EH (cell line): ENCODE results near the gene GPR142.
"Not testable (repeated sequence)": the region's sequence is repeated elsewhere in the genome, so short reads cannot be mapped to it uniquely, and the experiment has no call there.

Experiments
- DNase-seq: peaks from one replicate; pipeline ENCODE4 v3.0.0-alpha.2; 2015; ENCODE audit warnings: low read depth

GPR142 gene

DNA sequence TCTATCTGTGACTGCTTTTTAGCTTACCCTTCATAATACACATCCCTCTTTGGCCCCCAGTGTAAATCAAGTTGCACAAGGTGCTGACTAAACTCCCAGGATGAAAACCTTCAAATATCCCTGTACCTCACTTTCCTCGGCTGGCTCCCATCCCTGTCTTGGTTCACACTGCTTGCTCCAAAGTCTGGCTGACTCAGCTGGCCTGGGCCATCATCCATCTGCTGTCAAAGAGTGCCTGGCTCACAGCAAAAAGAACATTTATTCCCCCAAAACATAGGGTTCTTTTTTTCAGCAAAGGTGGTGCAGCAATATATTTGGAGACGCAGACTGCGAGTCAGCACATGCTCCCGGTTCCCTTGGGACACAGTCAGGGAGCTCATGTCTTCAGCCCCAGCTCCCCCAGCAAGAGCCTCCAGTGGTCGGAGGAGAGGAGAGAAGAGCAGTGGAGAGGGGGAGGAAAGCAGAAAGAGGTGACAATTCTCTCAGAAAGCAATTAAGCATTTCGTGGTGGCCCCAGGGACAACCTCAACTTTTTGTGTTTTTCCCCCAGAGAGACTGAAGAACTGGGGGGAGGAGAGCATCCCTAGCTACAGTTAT is 26.1 kb downstream of the GPR142 start:
- no peak for DNase-seq

DNA sequence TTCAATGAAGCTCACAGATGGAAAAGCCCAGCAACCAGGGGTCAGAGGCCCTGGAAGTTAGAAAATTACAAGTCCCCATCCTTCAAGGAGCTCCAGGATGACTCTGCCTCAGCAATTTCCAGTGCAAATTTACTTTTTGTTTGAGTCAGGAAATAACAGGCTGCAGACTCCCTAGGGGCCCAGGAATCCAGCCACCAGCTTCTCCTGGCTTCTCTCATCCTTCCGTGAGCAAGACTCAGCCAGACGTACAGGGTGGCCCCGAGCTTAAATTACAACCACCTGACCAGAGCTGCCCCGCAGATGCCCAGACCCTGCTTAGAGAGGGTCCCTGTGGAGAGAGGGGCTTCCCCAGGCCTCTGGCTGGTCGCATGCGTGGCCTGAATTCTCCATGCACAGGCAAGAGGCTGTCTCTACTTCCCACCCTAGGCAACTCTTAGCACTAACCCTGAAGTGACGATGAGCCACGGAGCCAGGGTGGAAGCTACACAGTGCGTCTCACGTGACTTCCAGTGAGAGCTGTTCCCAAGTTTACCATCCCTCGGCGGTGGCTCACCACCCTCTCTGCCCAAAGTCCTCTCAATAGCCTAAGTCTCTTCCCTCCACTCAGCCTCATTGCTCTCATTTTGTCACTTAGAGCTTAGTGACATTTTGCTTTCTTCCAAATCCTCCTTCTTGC is 27.1 kb downstream of the GPR142 start:
- no peak for DNase-seq

DNA sequence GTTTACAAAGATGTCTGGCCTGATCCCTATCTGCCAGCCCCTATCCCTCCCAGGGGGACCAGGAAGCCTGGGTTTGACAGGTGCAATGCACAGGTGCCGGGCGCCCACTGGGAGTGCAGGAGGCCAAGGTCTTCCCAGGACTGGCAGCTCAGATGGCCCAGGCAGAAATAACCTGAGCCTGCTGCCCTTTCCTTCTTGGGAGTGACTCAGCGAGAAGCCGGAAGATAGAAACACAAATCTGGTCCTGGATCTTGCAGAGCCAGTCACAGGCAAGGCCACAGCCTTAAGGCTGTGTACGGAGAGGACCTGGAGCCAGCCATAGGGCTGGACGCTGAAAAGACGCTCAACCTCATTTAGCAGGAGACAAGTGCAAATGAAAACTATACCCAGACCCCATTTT is 27.7 kb downstream of the GPR142 start:
- no peak for DNase-seq

DNA sequence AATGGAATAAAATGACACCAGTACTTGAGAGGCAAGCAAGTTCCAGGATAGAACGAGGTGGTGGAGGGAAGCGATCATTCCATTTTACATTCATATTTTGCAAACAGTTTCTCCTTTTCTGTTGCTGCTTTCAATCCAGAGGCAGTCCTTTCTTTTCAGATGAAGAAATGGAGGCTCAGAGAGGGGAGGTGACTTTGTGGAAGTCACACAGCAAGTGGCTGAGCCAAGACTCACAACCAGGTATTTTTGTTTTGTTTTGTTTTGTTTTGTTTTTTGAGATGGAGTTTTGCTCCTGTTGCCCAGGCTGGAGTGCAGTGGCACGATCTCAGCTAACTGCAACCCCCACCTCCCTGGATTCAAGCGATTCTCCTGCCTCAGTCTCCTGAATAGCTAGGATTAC is 29.3 kb downstream of the GPR142 start:
- DNase-seq: no peak

DNA sequence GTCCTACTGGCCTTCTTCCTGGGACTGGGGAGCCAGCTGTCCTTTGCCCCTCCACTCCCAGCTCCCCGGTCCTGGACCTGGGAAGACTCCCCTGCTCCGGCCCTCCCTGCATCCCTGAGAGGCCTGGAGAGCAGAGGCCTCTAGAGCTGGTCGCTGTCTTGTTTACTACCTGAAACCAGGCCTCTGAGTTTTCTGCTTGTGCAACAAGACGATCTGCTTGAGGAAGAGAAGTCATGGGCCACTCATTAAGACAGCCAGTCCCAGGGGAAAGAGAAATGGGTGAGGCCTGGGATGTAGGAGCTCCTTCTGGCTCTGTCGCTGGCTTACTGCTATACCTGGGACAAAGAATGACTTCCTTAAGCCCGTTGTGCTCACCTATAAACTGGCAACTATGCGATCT is 34.7 kb downstream of the GPR142 start:
- DNase-seq: no peak

DNA sequence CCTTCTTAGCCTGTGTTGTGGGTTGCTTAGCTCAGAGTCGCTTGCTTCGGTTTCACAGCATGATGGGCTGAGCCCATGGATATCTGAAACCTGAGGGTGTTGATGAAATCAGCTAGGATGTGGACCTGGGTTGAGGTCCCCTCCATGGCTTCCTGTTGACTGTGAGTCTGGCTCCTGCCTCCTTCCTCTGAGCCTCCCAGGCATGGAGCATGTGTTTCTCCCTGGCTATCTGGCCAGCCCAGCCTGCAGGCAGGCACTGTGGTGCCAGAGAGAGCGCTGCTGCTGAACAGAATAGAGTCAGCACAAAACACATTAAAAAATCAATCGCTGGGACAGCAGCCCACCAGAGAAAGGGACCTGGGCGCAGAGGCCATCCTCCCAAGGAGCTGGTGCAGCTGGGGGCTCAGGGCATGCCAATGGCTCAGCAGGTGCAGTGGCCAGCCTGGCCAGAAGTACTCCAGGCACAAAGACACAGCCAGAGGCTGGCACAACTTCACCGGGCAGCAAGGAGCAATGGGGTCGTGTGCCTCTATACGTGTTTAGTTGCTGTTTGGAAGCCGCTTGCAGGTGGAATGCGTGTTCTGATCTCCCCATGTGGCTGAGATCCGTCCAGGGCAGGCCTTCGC is 36.3 kb downstream of the GPR142 start:
- no peak for DNase-seq

DNA sequence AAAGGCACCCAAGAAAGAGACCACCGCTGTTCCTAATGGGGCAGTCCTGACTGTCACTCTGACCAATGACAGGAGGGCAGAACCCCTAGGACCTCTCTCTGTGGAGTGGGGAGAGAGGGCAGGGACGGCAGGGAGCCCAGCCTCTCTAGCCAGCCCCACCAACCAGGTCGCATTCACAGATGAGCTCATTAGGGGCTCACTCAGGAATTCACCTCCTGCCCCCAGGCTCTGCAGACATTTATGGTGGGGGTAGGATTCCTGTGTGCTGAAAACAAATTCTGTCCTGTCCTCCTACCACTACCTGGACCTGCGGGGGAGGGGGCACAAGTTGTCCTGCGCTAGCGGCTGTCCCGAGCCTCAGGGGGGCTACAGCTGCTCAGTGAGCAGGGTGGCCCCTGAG is 36.9 kb downstream of the GPR142 start:
- no peak for DNase-seq

DNA sequence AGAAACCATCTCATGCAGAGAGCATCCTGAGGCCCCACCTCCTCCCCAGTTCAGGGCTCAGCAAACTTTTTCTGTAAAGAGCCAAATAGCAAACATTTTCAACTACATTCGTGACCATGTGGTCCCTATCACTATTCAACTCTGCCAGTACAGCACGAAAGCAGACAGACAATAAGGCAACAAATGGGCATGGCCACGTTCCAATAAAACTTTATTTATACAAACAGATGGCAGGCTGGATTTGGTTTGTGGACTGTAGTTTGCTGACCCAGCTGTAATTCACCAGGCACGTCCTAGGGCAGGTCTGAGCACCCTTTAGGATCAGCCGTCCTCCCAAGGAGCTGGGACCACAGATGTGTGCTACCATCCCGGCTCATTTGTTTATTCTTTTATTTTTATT is 37.5 kb downstream of the GPR142 start:
- DNase-seq: no peak

DNA sequence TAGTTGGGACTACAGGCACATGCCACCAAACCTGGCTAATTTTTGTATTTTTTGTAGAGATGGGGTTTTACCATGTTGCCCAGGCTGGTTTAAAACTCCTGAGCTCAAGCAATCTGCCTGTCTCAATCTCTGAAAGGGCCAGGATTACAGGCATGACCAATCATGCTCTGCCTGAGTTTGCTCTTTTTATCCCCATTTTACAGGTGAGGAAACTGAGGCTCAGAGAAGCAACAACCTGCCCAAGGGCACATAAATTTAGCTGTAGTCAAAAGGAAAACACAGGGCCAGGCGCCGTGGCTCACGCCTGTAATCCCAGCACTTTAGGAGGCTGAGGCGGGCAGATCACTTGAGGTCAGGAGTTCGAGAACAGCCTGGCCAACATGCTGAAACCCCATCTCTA is 38.0 kb downstream of the GPR142 start:
- not testable (repeated sequence) for DNase-seq

DNA sequence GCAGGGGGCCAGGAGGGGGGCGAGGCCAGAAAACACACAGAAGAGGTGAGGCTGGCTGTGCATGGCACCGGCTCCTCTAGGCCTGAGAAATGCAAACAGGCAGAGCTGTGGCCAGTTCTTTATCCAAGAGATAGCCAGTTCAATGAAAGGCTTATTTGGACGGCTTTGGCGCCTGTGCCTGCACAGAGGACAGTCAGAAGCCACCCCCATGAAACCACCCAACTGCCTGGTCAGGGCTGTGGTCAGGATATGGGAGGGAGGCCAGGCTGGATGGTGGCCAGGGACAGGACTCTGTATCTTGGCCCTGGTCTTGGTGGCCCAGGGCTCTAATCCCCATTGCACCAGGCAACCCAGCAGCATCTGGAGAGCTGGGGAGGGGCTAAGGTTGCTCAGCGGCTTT is 40.1 kb downstream of the GPR142 start:
- no peak for DNase-seq

DNA sequence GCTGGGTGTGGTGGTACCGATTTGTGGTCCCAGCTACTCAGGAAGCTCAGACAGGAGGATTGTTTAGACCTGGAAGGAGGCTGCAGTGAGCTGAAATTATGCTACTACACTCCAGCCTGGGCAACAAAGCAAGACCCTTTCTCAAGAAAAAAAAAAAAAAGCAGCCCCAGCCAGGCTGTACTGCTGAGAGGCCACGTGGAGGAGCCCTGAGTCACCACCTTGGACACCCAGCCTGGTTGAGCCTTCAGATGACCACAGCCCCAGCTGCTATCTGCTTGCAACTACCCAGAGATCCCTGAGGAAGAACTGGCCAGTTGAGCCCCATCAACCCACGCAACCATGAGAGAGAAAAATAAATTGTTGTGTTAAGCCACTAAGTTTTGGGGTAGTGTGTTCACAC is 41.0 kb downstream of the GPR142 start:
- no peak for DNase-seq

DNA sequence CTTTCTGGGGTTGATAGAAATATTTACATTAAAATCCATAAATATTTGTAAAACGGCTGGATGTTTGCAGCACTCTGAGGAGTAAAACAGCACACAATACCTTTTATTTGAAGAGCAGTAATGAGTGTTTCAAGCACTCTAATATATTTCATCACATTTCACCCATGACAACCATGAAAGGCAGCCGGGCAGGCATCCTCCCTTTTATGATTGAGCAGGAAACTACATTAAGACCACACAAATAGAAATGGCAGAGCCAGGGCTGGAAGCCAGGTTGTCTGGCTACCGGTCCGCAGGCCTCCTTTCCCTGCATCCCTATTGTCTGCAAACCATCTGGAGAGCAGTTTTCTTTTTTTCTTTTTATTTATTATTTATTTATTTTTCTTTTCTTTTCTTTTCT is 41.5 kb downstream of the GPR142 start:
- DNase-seq: no peak

DNA sequence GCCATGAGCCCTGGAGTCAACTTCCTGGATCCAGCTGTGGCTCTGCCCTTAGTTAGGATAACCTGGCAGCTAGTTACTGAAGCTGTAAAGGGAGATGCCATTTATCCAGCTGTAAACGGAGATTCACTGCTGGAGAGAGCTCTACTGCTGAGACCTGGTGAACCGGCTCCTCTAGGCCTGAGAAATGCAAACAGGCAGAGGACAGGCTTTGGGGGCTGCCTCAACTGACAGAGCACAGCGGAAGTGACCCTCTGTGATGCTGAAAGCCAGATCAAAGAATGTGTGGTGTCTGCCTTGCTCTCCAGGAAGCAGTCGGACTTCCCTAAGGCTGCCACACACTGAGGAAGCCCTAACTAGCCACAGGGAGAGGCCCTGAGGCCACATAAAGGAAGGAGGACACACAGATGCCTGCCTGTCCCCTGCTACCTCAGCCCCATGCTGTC is 42.7 kb downstream of the GPR142 start:
- no peak for DNase-seq

DNA sequence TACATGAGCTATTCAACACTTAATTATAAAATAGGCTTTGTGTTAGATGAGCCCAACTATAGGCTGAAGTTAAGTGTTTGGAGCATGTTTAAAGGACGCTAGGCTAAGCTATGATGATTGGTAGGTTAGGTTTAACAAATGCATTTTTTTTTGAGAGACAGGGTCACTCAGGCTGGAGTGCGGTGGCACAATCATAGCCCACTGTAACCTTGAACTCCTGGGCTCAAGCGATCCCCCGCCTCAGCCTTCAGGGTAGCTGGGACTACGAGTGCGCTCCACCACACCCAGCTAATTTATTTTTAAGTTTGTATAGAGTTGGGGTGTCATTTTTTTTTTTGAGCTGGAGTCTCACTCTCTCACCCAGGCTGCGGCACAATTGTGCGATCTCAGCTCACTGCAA is 45.3 kb downstream of the GPR142 start:
- DNase-seq: no peak

DNA sequence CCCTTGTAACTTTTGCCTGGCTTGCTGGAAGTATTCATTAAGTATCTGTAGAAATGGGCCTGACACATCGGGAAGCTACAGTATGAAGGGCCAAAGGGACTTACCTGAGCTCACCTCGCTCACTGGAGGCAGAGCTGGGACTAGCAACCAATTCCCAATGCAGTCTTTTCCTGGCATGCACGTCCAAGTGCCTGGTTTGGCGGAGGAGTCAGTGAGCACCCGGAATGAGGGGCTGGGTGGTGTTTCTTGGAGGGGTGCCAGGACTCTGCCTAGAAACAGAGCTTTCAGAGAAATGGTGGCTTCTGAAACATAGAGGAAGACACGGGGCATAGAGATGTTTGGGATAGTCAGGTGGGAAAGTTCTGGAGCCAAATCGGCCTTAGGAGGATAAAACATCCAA is 46.2 kb downstream of the GPR142 start:
- no peak for DNase-seq

DNA sequence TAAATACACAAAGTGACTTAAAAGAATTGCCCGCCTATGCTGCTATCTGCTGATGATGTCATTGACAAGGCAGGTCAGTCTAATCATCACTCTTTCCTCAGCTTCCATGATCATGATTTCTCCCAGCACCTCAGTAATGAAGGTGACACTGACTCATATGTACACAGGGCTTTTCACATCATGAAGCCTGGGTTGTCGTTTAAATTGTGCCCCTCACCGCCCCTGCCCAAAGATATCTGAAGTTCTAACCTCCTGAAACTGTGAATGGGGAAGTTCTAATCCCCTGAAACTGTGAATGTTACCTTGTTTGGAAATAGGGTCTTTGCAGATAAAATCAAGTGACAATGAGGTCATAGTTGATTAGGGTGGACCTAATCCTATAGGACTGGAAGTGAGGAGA is 47.2 kb downstream of the GPR142 start:
- no peak for DNase-seq

DNA sequence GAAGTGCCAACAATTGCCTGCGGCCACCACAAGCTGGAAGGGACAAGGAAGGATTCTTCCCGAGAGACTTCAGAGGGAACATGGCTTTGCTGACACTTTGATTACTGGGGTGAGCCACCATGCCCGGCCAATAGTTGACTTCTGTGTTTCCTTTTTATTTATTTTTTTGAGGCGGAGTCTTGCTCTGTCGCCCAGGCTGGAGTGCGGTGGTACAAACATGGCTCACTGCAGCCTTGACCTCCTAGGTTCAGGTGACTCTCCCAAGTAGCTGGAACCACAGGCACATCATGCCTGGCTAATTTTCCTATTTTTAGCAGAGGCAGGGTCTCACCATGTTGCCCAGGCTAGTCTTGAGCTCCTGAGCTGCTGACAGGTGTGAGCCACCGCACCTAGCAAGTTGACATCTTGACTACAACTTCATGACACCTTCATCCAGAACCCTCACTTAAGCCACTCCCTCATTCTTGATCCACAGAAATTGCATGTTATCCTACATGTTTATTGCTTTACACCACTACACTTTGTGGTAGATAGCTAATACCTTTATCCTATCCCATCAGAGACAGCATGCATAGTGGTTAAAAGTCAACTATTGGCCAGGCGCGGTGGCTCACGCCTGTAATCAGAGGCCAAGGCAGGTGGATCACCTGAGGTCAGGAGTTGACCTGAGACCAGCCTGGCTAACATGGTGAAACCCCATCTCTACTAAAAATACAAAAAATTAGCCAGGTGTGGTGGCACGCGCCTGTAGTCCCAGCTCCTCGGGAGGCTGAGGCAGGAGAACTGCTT is 48.5 kb downstream of the GPR142 start:
- no peak for DNase-seq

DNA sequence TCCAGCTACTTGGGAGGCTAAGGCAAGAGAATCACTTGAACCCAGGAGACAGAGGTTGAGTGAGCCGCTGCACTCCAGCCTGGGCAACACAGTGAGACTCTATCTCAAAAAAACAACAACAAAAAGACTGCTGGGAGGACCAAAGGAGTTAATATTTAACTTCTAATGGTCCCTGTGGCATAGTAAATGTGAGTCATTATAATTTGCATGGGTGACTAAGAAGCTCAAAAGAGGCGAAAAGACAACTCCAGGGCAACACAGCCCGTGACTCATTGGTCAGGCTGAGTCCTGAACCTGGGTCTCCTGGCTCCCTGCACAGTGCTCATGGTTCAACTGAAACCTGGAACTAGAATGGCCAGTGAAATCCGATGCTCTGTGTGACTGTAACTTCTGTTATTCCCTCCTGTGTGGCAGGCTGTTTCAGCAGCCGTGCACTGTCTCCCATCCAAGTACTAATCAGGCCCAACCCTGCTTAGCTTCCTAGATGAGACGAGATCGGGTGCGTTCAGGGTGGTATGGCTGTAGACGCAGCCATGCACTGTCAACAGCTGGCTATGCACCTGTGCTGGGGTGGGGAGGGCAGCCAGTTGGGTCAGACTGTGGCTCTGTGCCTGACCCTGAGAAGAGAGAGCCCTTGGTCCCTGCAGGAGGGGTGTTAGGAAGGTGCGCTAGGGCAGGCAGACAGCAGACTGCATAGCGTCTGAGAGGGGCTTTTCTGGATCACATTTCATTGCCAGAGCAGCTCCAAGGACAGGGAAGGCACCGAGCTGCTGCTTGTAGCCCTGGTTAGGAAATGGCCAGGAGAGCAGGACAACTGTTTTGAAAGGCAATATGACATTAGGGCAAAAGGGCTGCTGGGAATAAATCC is 50.1 kb downstream of the GPR142 start:
- no peak for DNase-seq

DNA sequence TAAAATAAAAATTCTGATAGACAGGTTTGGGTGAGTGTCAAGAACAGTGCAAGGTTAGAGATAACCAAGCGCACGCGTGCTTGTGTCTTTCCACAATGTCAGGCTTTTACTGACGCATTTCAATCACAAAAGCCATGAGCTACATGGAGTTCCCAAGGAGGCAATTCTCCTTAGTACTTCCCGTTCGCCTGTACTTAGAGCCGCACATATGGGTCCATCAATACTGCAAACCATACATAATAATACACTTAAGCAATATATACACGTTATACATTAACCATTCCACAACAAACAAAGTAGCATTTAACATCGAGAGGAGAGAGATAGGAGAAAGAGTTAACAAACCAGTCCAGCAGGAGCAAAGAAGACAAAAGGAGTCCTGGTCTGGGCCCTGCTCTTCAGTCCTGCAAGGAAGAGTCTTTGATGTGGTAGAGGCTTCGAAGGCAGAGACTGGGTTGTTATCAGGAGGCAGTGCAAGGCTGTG is 52.7 kb downstream of the GPR142 start:
- no peak for DNase-seq
